Uterus (tissue), 2 donors: ENCODE data around the gene IL1F10.

Experiments
- POLR2A ChIP-seq, 2 donors: fragments of 450-650 bp; IDR thresholded peaks; one replicate each; pipeline ENCODE4 v1.6.1; 2016; ENCODE audit warnings: antibody characterized with exemption in 2 of 2, mild to moderate bottlenecking in 1 of 2, moderate library complexity in 1 of 2
- TF ChIP-seq, protein P1 (sequence below), 4 experiments: fragments of 200-600 bp in 2 of 4; fragments of 450-650 bp in 2 of 4; sonication (generic) in 2 of 4; IDR thresholded peaks; one replicate each; pipeline ENCODE4 v1.5.1; 2016 to 2019; ENCODE audit warnings: antibody characterized with exemption in 4 of 4, mild to moderate bottlenecking in 2 of 4, moderate library complexity in 1 of 4

- no peak for TF ChIP-seq POLR2A (IDR thresholded peaks at IDR 0.05)
- TF ChIP-seq, protein P1, sequence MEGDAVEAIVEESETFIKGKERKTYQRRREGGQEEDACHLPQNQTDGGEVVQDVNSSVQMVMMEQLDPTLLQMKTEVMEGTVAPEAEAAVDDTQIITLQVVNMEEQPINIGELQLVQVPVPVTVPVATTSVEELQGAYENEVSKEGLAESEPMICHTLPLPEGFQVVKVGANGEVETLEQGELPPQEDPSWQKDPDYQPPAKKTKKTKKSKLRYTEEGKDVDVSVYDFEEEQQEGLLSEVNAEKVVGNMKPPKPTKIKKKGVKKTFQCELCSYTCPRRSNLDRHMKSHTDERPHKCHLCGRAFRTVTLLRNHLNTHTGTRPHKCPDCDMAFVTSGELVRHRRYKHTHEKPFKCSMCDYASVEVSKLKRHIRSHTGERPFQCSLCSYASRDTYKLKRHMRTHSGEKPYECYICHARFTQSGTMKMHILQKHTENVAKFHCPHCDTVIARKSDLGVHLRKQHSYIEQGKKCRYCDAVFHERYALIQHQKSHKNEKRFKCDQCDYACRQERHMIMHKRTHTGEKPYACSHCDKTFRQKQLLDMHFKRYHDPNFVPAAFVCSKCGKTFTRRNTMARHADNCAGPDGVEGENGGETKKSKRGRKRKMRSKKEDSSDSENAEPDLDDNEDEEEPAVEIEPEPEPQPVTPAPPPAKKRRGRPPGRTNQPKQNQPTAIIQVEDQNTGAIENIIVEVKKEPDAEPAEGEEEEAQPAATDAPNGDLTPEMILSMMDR (IDR thresholded peaks at IDR 0.05) = no peak
These were observed 20.6 kb downstream of the IL1F10 start for GRCh38 chr2:113088213-113088992.
